Stimulated activated CD8-positive, alpha-beta memory T cell treated with anti-CD3 and anti-CD28 coated beads, Interleukin-12 subunit alpha, Interleukin-12 subunit beta, amount 100 ng/mL, for 24 hours (primary cell): ENCODE data around the gene WBP4.

Experiments
- DNase-seq: peaks from one replicate; pipeline ENCODE4 v3.0.0-alpha.2; 2020; ENCODE audit errors: extremely low read depth

Gene WBP4

DNA sequence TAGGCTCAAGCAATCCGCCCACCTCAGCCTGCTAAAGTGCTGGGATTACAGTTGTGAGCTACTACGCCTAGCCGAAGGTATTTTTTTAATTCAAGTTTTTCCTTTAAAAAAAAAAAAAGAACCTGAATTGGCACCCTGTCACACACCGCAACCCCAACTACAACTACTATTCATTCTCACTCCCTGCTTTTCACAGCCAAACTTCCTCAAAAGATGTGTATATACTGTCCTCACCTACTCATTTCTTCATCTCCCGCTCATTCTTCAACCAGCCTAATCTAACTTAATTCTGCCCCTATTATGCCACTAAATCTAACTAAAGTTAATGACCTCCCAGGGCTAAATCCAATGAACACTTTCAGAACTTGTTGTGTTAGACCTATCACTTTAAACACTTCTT, 12.7 kb upstream of the WBP4 start:
- DNase-seq = no peak

DNA sequence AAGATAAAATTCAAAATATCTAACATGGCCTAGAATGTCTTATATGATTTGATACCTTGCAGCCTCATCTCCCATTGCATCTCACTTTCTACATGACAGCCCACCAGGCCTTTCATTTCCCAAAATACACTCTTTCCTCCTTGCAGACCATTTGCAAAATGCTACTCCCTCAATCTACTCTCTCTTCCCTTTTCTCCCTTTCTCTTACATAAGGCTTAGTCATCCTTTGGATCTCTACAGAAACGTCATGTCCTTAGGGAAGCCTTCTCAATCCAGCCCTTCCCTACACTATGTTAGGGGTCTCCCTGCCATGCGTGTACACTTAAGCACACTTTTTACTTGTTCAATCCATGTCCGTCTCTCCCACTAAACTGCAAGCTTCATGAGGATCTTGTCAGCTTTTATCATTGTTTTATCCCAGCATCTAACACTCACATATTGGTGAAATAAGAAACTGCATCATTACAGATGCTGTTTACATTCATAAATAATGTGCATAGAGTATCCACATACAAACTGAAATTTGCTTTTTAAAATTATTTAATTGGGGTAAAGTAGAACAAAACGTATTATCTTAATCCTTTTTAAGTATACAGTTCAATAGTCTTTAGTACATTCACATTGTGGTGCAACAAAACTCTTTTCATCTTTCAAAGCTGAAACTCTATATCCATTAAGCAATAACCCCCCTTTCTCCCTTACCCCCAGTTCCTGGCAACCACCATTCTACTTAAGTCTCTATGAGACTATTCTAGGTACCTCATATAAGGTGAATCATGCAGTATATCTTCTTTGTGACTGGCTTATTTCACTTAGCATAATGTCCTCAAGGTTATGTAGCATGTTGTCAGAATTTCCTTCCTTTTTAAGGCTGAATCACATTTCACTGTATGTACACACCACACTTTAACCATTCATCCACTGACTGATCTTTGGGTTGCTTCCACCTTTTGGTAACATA, 11.5 kb upstream of the WBP4 start:
- DNase-seq = no peak

DNA sequence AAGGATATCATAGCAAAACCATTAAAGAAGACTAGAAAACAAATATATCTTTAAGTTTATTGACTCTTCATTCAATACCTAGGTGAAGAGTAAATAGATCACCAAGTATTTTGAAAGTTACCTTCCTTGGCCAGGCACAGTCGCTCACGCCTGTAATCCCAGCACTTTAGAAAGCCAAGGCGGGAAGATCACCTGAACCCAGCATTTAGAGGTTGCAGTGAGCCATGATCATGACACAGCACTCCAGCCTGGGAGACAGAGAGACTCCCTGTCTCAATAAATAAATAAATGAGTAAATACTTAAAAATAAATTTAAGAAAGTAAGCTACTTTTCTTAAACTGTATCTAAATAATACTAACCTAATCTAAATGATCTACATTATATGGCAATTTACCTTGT, 8.9 kb upstream of the WBP4 start:
- DNase-seq = no peak

DNA sequence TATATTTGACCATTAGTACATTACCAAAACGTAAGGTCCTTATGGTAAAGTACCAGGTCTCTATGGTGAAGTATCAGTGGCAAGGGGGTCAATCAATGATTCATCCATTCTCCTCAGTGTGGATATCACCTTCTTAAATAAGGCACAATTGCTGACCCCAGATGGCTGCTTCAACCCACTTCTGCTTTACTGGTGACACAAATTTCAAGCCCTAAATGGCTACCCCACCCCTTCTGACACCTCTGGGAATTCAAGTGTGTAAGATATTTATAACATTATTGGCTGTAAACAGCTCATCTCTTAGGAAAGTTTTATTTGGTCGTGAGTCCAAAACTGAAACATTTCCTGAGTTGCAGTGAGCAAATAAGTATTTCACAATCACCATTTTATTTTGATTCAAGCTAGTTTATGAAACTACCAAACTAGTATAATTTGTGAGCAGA, 7.9 kb upstream of the WBP4 start:
- DNase-seq = no peak

DNA sequence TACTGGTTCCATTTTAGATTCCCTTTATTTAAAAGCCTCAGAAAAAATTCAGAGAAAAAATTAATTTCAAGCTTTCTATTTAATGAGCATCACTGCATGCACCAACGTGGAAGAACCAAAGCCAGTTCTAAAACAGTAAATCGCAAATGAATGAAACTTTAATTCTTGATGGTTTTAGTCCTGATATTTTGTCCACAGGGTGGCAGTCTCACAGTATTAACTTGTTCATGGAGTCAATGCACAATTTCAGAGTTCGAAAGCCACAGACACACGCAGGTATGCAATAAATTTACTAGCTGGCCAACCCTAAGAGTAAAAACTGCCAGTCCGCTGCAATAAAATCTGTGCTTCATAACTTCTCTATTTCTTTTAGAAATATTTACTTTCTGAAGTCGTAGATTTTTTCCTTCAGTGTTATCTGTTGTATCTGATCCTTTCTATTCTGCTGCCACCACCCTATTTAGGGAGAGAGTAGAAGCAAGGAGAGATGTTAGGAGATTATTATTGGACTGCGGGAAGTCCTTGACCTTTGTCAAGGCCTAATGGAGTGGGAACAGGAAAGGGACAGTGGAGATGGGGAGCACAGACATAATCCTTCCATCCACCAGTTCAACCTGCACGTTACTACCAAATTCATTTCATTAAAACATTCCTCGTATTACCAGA, 7.0 kb upstream of the WBP4 start:
- no peak for DNase-seq

DNA sequence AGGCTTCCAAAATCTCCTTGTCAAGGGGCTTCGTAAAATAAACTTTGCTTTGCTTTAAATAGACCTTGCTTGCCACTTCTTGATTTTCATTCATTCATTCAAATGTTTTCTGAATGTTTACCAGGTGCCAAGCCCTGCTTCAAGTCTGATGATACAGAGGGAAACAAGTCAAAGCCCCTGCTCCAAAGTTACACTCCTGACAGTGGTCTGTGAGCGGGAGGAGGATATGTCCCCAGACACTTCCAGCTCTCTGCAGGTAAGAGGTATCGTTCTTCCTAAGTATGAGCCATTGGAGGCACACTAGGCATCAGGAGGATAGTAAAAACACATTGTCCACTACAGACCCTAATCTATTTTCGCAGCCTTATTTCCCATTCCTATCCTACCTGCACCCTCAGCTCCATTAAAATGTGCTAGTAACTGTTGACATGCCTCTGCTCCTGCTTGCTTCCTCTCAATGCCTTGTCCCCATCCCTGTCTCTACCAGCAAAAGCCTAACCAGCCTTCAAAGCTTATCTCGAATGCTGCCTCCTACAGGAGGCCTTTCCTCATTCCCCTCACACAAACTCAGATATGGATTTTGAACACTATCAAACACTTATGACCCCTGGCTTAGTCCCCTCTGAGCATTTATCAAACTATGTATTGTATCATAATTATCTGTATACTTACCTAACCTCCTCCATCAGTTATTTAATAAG, 6.2 kb upstream of the WBP4 start:
- DNase-seq = no peak

DNA sequence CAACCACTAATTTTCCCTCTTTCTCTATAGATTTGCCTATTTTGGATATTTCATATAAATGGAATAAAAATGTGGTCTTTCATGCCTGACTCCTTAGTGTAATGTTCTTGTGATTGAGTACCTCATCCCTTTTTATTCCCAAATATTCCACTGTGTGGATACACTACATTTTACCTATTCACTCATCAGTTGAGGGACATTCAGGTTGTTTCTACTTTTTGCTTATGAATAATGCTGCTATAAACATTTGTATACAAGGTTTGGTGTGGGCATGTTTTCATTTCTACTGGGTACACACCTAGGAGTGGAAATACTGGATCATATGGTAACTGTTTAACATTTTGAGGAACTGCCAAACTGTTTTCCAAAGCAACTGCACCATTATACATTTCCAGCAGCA, 5.1 kb upstream of the WBP4 start:
- no peak for DNase-seq

DNA sequence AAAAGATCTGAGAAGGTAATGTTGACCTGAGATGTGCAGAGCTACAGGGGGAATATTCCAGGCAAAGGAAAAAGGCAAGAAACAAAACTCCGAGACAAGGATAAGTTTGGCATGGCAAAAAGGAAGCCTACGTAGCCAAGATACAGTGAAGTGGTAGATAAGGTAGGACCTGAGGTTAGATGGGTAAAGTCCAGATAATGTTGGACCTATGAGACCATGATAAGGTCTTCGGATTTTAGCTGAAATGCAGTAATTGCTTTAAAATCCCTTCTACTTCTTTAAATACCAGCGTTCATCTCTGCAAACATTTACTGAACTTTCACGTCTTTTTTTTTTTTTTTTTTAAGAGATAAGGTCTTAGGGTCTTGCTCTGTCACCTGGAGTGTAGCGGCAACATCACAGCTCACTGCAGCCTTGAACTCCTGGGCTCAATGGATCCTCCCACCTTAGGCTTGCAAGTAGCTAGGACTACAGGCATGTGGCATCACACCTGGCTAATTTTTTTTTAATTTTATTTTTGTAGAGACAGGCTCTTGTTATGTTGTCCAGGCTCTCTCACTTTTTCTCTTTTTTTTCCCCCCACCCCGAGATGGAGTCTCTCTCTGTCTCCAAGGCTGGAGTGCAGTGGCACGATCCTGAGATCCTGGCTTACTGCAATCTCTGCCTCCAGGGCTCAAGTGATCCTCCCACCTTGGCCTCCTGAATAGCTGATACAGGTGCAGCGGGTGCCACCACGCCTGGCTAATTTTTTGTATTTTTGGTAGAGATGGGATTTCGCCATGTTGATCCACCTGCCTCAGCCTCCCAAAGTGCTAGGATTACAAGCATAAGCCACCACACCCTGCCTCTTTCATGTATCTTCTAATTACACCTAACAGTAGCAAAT, 4.2 kb upstream of the WBP4 start:
- DNase-seq = no peak

DNA sequence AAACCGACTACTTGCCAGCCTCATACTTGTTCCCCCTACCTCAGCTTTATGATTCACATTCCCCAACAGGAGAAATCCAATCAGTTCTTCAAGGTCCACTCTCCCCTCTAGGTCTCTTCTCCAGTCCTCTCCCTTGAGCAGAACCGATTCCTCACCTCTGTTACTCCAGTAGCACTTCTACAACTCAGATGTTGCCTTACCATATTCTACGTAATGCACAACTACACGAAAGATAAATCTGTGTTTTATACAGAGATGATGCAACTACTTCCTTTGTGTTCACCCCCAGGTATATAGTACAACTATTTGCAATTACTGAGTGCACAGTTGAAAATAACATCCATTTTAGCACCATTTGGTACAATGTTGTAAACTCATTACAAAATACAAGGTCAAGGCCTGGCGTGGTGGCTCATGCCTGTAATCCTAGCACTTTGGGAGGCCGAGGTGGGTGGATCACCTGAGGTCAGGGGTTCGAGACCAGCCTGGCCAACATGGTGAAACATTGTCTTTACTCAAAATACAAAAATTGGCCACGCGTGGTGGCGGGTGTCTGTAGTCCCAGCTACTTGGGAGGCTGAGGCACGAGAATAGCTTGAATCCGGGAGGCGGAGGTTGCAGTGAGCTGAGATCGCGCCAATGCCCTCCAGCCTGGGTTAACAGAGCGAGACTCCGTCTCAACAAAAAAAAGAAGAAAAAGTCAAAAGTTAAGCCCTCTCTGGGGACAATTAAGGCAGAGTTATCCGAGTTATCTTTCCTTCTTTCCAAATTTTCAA, 2.8 kb upstream of the WBP4 start:
- no peak for DNase-seq

DNA sequence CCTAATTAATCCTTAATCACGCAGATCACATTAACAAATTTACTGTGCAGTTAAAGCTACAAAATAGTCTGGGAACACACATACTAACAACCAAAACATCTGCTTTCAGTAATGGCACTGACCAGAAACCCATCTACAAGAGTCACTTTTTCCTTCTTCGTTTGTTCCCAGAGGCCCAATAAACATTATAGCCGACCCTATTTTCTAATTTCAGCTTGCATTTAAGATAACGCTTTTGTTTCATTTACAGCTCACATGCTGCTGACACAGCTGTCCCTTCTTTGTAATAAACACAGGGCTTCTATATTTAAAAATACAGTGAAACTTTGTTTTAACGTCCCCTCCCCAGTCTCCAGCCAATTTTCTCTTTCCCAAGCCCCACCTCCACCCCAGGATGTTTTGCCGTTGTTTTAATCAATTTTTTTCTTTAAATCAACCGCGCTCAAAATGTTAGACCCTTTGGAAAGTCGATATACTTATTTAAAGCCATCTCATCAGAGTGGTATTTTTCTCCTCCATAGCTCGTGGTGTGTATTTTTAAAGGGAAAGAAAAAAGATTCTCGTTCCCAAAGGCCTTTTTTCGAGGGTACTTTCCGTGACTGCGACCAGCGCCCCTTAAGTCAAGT, 1.7 kb upstream of the WBP4 start:
- no peak for DNase-seq

DNA sequence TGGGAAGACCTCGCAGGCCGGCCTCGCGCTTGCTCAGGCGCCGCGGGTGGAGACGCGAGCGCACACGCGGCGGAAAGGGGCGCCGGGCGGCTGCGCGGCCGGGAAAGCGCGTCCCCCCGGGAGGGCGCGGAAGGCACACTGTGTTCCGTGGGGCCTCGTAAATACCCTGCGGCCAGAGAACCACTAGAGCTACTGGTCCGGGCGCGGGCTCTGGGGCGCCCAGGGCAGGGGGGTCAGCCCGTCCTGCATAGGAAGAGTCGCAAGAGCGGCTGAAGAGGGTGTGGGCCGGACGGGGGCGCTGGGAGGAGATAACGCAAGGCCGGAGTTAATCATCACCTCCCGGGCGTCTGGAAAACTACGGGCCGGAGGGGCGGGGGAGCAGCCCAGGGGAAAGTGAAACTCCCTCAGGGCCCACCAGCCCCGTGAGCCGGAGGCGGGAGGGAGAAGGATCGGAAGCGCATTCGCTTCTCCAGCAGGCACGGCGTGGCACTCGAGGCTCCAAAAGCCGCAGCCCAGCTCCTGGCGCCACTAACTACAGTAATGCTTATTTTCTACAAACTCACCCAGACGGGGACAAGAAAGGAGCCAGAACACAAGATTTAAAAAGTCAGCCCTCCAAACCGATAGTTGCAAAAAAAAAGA, 1.1 kb upstream of the WBP4 start:
- peak; percentile 61 for DNase-seq

DNA sequence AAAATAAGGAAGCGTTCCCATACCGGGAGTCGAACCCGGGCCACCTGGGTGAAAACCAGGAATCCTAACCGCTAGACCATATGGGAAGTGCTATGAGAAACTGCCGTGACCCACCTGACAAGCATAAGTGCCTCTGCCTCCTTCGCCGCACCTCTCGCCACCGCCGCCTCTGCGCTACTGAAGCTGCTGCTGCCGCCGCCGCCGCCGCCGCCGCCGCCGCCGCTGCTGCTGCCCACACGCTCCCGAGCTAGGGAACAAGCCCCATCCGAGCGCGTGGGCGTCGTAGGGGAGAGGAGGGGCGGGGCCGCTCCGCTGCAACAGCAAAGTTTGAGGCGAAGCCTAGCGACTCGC, 610 bp upstream of the WBP4 start:
- DNase-seq = peak; percentile 63

DNA sequence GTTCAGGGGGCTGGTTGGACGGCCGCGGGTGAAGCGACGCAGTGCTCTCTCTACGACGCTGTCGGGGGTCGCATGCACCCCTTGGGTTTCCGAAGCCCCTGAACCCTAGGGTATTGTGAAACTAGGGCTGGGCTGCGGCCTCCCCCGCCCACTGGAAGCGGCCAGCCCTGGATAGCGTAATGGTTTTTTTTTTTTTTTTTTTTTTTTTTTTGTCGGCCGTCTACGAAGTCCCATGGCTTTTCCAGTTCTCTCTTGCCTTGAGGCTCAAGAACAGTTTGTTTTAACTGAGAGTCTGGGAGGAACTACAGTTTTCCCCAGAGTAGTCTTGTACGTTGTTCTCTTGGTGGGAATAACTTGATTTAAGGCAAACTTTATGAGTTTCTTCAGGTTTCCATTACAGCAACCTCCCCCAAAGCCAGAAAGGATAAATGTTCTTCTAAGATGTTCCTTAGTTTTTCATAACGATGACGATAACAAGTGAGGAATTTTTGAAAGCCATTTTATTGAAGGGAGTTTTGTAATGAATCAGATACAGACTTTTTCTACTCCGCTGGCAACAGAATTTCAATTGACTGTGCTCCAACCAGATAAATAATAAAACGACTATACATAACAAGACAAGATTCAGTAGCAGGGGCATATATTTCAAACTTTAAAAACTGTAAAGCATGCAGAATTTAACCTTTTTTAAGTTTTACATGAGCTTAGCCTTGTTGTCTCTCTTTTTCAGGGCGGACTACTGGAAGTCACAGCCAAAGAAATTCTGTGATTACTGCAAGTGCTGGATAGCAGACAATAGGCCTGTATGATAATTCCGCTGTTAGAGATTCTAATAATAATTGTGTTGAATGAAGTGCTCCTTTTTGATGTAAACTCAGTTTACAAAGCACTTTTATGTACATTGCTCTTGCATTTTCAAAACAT, 867 bp downstream of the WBP4 start:
- no peak for DNase-seq

DNA sequence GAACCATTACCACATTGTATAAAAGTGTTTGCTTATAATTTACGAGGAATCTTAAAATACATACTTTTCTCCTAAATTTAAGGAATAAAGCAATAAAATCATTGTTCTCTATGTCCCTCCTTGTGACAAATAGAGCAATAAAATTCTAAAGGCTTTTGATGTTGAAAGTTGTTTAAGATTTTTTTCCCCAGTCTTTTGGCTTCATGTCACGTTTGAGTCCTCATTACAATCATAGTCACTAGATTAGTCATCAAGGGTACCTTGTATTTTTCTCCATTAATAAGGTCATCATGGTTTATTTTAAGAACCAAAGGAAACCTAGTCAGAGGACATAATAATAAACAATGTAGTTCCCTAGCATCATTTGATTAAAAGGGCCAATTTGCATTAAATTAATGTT, 3.2 kb downstream of the WBP4 start:
- DNase-seq = no peak

DNA sequence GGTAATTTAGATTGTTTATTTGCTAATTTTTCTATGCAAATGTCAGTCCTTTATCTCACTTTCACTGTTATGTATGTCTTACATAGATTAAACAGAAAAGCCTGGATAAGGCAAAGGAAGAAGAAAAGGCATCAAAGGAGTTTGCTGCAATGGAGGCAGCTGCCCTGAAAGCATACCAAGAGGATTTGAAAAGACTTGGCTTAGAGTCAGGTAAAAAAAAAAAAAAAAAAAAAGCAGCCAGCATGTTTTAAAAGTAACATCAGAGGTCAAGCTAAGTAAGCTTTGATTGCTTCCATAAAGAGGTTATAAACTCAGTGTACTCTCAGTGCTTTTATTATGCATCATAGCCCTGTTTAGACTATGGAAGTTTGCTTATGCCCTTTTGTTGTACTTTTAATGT, 3.8 kb downstream of the WBP4 start:
- no peak for DNase-seq

DNA sequence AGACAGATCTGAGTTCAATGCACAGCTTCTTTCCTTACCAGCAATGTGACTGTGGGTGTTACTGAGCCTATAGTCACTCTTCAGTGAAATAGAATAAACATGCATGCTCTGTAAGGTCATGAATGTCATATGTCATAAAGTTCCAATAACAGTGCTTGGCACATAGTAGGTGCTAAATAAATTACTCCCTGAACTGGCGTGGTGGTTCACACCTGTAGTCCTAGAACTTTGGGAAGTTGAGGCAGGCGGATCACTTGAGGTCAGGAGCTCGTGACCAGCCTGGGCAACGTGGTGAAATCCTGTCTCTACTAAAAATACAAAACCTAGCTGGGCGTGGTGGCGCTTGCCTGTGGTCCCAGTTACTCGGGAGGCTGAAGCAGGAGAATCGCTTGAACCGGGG, 13.2 kb downstream of the WBP4 start:
- no peak for DNase-seq

DNA sequence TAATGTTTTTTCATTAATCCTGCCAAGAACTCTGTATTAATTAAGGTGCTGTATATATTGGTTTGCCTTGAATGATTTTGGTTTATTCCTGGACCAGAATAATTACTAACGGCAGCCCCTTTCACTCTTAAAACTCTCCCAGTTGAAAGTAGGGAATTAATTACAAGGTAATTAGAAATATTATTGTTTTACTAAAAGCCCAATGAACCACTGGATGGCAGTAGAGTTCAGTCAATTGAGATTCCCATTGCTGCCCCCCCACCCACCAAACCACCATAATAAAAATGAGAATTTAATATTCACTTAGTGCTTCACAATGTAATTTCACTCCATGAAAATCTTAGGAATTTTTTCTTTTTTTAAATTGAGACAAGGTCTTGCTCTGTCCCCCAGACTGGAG, 13.7 kb downstream of the WBP4 start:
- DNase-seq = no peak

DNA sequence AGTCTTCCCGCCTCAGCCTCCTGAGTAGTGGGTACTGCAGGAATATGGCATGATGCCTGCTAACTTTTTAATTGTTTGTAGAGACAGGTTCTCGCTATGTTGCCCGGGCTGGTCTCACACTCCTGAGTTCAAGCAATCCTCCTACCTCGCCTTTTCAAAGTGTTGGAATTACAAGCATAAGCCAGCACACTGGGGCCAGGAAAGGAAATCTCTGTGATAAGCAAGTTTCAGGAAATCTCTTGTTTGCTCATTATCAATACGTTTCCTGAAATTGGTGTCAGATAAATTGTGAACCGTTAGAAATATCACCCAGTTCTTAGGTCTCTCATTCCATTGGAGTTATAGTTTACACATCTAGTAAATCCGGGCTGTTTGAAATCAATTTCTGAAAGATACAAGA, 14.2 kb downstream of the WBP4 start:
- no peak for DNase-seq

DNA sequence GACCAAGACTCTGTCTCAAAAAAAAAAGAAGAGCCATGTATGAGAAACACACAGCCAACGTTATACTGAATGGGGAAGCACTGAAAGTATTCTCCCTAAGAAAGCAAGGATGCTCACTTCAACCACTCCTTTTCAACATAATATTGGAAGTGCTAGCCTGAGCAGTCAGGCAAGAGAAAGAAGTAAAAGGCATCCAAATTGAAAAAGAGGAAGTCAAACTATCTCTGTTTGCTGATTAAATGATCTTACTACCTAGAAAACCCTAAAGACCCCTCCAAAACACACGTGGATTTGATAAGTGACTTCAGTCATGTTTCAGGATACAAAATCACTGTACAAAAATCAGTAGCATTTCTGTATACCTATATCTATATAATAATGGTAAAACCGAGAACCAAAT, 16.2 kb downstream of the WBP4 start:
- no peak for DNase-seq
